VCaP (cell line): ENCODE measurements around the gene ERN1.

Experiments
- H3K27ac ChIP-seq: fragments of 450-650 bp; 2 replicates; pipeline ENCODE4 v1.5.1; 2017
- TF ChIP-seq, protein P1 (sequence below): fragments of 450-650 bp; conservative IDR thresholded peaks from 2 replicates; pipeline ENCODE4 v1.5.1; 2017; ENCODE audit warnings: mild to moderate bottlenecking, moderate library complexity

The ERN1 gene

DNA sequence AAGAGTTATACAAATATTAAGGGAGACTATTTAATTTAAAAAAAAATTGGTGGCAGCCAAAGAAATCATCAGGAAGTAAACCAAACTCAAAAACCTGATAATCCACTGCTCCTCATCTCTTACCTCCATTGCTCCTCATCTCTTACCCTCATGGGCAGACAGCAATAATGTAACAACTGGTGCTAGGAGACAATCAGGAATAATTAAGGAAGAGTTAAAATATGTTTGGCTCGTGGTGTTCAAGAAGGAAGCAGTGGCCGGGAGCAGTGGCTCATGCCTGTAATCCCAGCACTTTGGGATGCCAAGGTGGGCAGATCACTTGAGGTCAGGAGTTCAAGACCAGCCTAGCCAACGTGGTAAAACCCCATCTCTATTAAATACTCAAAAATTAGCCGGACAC lies 18.1 kb downstream of the ERN1 start:
- H3K27ac ChIP-seq, result no peak overlapping the region
- TF ChIP-seq, protein P1, sequence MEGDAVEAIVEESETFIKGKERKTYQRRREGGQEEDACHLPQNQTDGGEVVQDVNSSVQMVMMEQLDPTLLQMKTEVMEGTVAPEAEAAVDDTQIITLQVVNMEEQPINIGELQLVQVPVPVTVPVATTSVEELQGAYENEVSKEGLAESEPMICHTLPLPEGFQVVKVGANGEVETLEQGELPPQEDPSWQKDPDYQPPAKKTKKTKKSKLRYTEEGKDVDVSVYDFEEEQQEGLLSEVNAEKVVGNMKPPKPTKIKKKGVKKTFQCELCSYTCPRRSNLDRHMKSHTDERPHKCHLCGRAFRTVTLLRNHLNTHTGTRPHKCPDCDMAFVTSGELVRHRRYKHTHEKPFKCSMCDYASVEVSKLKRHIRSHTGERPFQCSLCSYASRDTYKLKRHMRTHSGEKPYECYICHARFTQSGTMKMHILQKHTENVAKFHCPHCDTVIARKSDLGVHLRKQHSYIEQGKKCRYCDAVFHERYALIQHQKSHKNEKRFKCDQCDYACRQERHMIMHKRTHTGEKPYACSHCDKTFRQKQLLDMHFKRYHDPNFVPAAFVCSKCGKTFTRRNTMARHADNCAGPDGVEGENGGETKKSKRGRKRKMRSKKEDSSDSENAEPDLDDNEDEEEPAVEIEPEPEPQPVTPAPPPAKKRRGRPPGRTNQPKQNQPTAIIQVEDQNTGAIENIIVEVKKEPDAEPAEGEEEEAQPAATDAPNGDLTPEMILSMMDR, result no peak

DNA sequence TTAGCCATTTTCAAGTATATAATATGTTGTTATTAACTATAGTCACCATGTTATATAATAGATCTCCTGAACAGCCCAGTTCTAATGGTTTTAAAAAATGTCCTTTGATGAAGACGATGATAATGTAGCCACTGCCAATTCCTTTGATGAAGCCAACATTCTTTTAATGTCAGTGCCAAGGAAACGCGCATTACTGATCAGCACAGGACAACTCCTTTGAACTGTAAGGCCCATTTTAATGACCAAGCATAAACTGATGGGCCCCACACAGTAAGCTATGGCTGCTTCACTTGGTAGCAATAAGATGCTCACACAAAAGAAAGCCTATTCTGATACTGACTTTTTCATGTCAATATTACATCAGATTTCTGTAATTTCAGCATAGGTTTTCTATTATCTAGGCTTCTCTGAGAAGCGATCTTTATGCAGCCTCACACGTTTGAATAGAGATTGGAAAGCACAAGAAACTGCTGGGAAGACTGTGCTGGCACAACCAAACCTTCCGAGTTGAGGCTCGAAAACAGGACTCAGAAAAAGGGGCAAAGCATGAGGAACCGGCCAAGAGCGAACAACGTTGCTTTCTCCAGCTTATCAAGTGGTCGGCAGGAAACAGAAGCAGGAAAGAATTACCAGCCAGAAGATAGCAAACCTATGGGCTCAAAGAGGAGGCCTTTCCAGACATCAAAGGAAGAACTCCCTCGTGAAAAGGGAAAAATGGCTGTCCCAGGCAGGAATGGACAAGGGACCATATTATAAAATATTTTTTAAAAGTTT lies 19.4 kb downstream of the ERN1 start:
- H3K27ac ChIP-seq, result peak overlapping the region; percentile 97
- TF ChIP-seq, protein P1, result no peak

DNA sequence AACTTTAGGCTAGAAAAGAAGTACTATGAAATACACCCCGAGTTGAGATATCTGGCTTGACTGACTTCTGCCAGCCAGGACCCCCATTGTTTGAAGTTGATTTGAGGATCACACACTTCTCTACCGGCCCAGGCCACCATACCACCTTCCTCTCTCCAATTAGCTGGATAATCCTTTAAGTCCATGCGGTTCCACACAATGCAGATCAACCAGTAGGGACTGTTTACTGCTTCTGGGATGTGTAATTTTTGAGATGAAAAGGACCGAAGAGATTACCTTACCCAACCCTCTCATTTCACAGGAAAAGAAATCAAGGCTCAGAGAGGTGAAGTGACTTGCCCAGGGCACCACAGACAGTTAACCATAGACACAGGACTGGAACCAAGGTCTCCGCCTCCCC lies 20.5 kb downstream of the ERN1 start:
- H3K27ac ChIP-seq, result peak overlapping the region; percentile 97
- TF ChIP-seq, protein P1, result no peak

DNA sequence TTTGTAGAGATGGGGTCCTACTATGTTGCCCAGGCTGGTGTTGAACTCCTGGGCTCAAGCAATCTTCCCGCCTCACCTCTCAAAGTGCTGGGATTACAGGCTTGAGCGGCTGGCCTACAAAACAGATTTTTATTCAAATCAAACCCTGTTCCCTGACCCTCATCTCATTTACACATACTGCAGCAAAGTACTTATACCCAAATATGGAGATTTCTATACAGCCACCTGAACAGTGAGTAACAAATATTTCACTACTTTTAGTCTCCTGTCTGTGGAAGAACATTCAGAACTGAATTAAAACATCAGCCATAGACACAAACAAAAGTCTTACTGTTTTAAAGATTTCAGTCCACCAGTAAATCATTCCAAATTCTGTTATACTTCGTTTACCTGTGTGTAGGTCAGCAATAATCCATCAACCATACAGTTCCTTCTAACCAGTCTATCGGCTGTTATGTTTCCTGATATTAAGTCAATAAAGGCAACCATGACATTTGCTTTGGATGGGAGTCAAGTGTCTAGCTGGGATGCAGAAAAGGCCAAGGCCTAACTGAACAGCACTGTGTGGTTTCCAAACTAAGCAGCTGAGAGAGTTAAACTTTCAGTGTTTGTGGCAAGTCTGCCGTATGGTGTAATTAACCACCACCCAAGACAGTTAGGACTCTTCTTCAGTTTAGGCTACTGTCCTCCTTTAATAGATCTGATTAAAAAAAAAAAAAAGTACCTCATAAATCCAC lies 22.3 kb downstream of the ERN1 start:
- H3K27ac ChIP-seq, result peak overlapping the region; percentile 97
- TF ChIP-seq, protein P1, result no peak

DNA sequence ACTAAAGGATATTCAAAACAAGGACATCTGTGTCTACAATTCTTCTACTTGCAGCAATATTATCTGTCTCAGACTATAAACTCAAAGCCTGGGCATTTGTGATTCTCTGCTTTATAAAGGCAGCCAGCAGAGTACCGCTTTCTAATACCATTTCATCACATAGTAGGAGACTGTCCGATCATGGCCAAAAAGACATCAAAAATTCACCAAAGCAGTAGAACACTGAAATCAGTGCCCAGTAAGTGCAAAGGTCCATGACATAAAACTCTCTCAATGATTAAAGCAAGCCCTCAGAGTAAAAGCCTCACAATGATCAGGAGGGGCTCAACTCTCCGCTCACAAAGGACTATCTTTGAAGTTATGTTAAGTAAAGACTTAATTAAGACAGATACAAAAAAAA lies 23.0 kb downstream of the ERN1 start:
- peak overlapping the region; percentile 97 for H3K27ac ChIP-seq
- TF ChIP-seq, protein P1, result no peak

DNA sequence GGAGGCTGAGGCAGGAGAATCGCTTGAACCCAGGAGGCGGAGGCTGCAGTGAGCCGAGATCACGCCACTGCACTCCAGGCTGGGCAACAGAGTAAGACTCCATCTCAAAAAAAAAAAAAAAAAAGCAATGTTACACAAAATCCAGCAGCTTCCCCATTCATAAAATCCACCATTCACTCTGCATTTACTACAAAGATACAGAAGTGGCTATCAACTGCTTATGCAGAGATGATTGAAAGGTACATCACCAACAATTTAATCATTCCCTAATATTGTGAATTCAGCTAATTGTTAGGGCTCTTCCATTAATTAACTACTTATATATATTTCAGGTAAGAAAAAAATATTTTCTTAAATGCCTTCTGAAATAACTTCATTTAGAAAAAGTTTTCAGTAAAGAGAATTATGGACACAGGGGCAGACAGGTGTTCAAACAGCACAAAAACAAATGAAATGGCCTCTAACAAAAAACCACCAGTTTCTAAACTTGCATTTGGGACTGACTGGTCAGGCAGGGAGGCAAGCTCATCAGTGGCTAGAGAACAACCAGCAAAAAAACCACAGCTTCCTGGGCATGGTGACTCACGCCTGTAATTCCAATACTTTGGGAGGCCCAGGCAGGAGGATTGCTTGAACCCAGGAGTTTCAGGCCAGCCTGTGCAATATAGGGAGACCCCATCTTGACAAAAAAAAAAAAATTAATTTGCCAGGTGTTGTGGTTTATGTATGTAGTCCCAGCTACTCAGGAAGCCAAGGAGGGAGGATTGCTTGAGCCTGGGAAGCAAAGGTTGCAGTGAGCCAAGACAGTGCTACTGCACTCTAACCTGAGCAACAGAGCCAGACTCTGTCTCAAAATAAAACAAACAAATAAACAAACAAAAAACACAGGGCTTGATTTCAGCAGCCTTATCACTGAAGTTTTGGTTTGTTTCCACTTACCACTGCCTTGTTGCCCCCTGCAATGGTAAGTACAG lies 26.3 kb downstream of the ERN1 start:
- H3K27ac ChIP-seq, result no peak overlapping the region
- TF ChIP-seq, protein P1, result no peak
